GM13976 (cell line): ENCODE measurements around the gene PNLIPRP1.

Experiments
- DNase-seq: peaks from one replicate; pipeline ENCODE4 v3.0.0; 2012; ENCODE audit warnings: low spot score
- in situ Hi-C: fragments of 300-500 bp; cut with MboI; formaldehyde crosslinking; loops from one replicate; pipeline ENCODE4 v1.12.0; 2022; ENCODE audit warnings: low sequenced_read_pairs, mixed read lengths, inconsistent platforms; ENCODE audit not compliant: unreplicated experiment
- TF ChIP-seq, protein P1 (sequence below): IDR thresholded peaks from 2 replicates; pipeline ENCODE4 v1.5.1; 2012; ENCODE audit warnings: borderline replicate concordance, mild to moderate bottlenecking; ENCODE audit not compliant: insufficient read depth; ENCODE audit errors: extremely low read depth, missing control alignments, control extremely low read depth

PNLIPRP1 gene

GRCh38 chr10:116615199-116615776 is 24.5 kb downstream of the PNLIPRP1 start:
- TF ChIP-seq, protein P1, sequence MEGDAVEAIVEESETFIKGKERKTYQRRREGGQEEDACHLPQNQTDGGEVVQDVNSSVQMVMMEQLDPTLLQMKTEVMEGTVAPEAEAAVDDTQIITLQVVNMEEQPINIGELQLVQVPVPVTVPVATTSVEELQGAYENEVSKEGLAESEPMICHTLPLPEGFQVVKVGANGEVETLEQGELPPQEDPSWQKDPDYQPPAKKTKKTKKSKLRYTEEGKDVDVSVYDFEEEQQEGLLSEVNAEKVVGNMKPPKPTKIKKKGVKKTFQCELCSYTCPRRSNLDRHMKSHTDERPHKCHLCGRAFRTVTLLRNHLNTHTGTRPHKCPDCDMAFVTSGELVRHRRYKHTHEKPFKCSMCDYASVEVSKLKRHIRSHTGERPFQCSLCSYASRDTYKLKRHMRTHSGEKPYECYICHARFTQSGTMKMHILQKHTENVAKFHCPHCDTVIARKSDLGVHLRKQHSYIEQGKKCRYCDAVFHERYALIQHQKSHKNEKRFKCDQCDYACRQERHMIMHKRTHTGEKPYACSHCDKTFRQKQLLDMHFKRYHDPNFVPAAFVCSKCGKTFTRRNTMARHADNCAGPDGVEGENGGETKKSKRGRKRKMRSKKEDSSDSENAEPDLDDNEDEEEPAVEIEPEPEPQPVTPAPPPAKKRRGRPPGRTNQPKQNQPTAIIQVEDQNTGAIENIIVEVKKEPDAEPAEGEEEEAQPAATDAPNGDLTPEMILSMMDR = no peak
- DNase-seq = no peak
- in situ Hi-C loops = no loop called here

GRCh38 chr10:116620423-116621400 is 30.0 kb downstream of the PNLIPRP1 start, which contains the start of gene PNLIPRP2:
Gene PNLIPRP2 (plus strand): TSS chr10:116620953.
- no peak for DNase-seq
- TF ChIP-seq, protein P1 = no peak
- in situ Hi-C loops = no loop called here

- in situ Hi-C loops = no loop called here
- no peak for DNase-seq
- TF ChIP-seq, protein P1 = no peak
These were observed 30.7 kb downstream of the PNLIPRP1 start for GRCh38 chr10:116621476-116621875.

DNA sequence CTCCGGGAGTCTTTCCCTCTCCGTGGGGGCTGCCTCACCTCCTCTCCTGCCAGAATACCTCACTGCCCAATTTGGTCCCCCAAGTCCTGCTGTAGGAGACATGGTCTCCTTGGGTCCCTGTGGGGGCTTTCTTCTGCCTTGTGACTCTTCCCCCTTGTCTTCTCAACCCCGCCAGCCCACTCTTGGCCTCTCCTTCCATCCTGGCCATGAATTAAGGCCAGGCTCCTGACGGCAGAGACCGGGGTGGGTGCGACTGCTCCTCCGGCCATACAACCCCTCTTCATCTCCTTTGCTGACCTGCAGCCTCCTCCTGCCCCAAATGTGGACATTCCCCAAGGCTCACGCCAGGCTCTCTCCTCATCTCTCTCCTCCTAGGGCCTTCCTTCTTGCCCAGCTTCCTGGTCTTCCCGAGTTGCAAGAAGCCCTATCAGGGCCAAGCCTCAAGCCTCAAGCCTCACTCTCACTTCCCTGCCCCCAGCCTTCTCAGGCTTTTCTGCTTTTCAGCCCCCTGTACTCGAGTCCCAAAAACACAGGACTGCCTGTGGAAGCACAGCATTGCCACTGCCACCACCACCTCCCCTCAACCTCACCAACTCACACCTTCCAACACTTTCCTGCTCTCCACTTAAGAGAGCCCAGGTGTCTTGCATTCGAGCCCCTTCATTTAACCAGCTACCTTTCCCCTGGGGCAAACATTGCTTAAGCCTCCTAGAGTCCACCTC is 31.3 kb downstream of the PNLIPRP1 start:
- in situ Hi-C loops = no loop called here
- no peak for DNase-seq
- TF ChIP-seq, protein P1 = no peak

DNA sequence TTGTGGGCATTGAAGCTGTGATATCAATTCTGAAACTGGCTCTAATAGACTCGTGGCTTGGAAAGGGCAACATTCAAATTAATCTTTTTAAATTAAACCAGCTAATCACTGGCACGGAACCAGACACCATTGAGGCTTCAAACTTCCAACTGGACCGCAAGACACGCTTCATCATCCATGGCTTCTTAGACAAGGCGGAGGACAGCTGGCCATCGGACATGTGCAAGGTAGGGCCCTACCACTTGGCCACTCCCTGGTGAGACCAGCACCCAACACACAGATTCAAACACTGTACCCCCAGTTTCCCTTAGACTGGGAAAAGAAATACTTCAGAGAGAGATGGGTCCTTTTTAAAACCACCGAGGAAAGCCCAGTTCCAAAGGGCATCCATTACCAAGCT is 35.1 kb downstream of the PNLIPRP1 start:
- in situ Hi-C loops = no loop called here
- DNase-seq = no peak
- TF ChIP-seq, protein P1 = no peak

DNA sequence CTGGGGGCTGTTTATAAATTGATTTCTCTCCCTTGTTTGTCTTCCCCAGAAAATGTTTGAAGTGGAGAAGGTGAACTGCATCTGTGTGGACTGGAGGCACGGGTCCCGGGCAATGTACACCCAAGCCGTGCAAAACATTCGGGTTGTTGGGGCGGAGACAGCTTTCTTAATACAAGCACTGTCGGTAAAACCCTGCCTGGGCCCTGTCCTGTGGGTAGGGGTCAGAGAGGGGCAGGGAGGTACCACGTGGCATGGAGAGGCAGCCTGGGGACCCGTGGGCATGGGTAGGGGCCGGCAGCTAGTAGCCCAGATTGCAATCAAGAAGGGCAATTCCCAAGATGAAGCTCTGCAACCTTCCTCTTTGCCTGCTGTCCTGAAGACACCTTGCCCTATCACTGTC is 36.1 kb downstream of the PNLIPRP1 start:
- in situ Hi-C loops = no loop called here
- DNase-seq = no peak
- TF ChIP-seq, protein P1 = no peak
